Measurements from ENCODE around the gene PYCARD.
A peak's percentile ranks its signal among the peaks of the same experiment; 100 is the strongest.
"Not testable (repeated sequence)": the region's sequence is repeated elsewhere in the genome, so short reads cannot be mapped to it uniquely, and the experiment has no call there.

The PYCARD gene

GRCh38 chr16:31202414-31203375 lies at the start of gene PYCARD:
TSS of gene PYCARD (minus strand) at chr16:31202760. CDS start at chr16:31202690, 70 bp downstream.
- peak; percentile 49 for DNase-seq (ENCODE audit: low read depth, low spot score)

GRCh38 chr16:31251435-31251834 lies 48.9 kb upstream of the PYCARD start:
- DNase-seq (ENCODE audit: low read depth, low spot score) = no peak

DNA sequence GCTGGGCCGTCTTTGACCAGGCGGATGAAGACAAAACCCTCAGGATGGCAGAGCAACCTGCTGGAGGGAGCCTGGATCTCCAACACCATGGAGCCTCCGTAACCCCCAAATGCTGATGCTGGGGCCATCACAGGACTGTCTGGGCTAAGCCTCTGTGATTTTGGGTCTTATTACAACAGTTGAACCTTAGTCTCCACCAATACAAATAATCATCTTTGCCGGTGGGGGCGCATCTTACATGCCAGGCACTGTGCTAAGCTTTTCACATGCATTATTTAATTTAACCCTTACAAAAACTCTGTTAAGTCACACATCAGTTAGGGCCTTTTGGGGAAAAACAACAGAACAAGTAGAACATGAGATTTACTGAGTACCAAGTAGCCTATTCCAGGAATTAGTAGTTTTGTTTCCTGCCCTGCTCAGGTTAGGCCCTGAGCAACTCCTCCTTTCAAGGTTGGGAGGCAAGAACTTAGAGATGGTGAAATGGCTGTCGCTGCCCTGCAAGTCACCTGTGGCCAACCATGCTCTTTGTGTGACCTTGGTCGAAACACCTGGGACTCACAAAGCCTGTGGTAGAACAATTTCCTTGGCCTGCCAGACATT lies 48.3 kb upstream of the PYCARD start:
- no peak for DNase-seq (ENCODE audit: low read depth, low spot score)

- no peak for DNase-seq (ENCODE audit: low read depth, low spot score)
Measured at GRCh38 chr16:31248344-31248743, 45.8 kb upstream of the PYCARD start.

GRCh38 chr16:31246296-31246695 lies 43.7 kb upstream of the PYCARD start:
- DNase-seq (ENCODE audit: low read depth, low spot score) = no peak

- DNase-seq (ENCODE audit: low read depth, low spot score) = not testable (repeated sequence)
Measured at GRCh38 chr16:31245598-31245997, 43.0 kb upstream of the PYCARD start.

DNA sequence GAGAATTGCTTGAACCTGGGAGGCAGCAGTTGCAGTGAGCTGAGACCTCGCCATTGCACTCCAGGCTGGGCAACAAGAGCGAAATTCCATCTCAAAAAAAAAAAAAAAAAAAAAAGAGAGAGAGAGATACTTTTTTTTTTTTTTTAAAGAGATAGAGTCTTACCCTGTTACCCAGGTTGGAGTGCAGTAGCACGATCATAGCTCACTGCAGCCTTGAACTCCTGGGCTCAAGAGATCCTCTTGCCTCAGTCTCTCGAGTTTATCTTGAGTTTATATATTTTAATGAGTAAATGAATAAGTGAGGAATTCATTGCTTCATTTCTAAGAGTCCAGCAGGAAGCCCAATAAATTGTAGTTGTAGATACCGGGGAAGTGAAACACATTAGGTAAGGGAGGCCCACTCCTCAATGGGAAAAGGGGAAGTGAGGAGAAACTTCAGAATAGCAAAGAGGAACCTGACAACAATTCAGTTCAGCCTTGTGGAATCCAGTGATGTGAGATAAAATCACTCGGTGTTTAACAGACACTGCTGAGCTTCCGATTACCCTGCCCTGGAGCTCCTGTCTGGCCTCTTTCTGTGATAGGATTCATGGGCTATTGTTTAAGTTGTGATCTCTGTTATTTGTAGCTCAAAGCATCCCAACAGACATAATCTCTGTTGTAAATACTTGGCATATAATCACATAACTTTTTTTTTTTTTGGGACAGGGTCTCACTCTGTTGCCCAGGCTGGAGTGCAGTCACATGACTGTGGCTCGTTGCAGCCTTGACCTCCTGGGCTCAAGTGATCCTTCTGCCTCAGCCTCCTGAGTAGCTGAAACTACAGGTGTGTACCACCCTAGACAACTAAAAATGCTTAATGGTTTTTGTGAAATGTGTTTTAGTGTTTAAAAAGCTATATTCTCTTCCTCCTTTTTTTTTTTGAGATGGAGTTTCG lies 41.4 kb upstream of the PYCARD start:
- DNase-seq (ENCODE audit: low read depth, low spot score) = peak; percentile 16

DNA sequence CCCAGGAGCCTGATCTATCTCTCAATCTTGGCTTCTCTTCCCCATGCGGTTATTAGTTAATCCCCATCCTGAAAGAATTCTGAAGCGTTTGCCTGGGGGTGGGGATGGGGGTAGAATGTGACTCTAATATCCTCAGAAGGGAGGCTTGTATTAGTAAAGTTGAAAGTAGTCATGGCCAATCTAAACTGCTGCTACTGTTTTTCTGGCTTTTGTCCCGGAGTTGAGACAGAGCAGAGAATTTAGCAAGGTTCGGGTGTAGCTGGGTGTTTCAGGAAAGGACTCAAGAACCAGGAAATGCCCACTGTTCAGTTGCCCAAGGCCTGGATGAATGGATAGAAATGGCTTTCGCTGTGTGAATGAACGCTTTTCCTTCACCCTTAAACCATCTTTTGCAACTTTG lies 39.6 kb upstream of the PYCARD start:
- no peak for DNase-seq (ENCODE audit: low read depth, low spot score)

GRCh38 chr16:31238041-31238440 lies 35.5 kb upstream of the PYCARD start:
- no peak for DNase-seq (ENCODE audit: low read depth, low spot score)

- DNase-seq (ENCODE audit: low read depth, low spot score) = no peak
Measured at GRCh38 chr16:31229501-31229900, 26.9 kb upstream of the PYCARD start.

GRCh38 chr16:31228206-31228605 lies 25.6 kb upstream of the PYCARD start:
- no peak for DNase-seq (ENCODE audit: low read depth, low spot score)

- no peak for DNase-seq (ENCODE audit: low read depth, low spot score)
Measured at GRCh38 chr16:31225193-31225592, 22.6 kb upstream of the PYCARD start.

- DNase-seq (ENCODE audit: low read depth, low spot score) = no peak
Measured at GRCh38 chr16:31224092-31224955, 21.8 kb upstream of the PYCARD start.

- DNase-seq (ENCODE audit: low read depth, low spot score) = no peak
Measured at GRCh38 chr16:31223044-31223443, 20.5 kb upstream of the PYCARD start.

- DNase-seq (ENCODE audit: low read depth, low spot score) = no peak
Measured at GRCh38 chr16:31221357-31222160, 19.0 kb upstream of the PYCARD start.

GRCh38 chr16:31219154-31219741 lies 16.7 kb upstream of the PYCARD start:
- no peak for DNase-seq (ENCODE audit: low read depth, low spot score)

DNA sequence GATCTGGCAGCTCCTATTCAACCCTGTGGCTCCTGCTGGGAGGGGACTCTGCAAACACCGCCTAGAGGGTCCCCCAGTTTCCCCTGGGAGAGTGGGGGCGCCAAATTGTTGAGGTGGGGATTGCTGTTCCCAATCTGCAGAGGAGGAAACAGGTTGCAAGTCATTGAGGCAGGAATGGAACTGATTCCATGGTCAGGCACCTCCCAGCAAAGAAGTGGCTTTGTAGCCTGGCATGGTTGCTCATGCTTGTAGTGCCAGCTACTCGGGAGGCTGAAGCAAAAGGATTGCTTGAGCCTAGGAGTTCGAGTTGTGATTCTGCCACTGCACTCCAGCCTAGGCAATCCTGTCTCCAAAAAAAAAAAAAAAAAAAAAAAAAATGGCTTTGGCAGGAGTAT lies 14.6 kb upstream of the PYCARD start:
- no peak for DNase-seq (ENCODE audit: low read depth, low spot score)

GRCh38 chr16:31216422-31217135 lies 14.0 kb upstream of the PYCARD start, which contains the start of gene PYDC1:
TSS of gene PYDC1 (minus strand) at chr16:31217135. CDS start at chr16:31217028, 107 bp downstream.
- DNase-seq (ENCODE audit: low read depth, low spot score) = peak; percentile 65
